HG03558 (cell line): ENCODE data around the gene C22orf15.

Experiments
- ATAC-seq: cut with Tn5 transposase; IDR thresholded peaks from one replicate; pipeline ENCODE4 v1.9.1; 2021; ENCODE audit warnings: moderate number of reproducible peaks; ENCODE audit not compliant: unreplicated experiment; ENCODE audit errors: extremely low read depth

The C22orf15 gene

GRCh38 chr22:23786752-23787599, 24.2 kb downstream of the C22orf15 start, which contains the start of gene SMARCB1:
Gene SMARCB1 (plus strand): TSS chr22:23786966. CDS start chr22:23787170, 204 bp downstream.
- ATAC-seq: no peak

GRCh38 chr22:23787600-23787896, 24.8 kb downstream of the C22orf15 start:
- ATAC-seq: no peak

- ATAC-seq: no peak
Measured at GRCh38 chr22:23787910-23788309, 25.1 kb downstream of the C22orf15 start.

- ATAC-seq: no peak
Measured at GRCh38 chr22:23789121-23789520, 26.3 kb downstream of the C22orf15 start.

GRCh38 chr22:23789638-23790037, 26.8 kb downstream of the C22orf15 start:
- ATAC-seq: no peak

- ATAC-seq: no peak
Measured at GRCh38 chr22:23790819-23791737, 28.3 kb downstream of the C22orf15 start.

- no peak for ATAC-seq
Measured at GRCh38 chr22:23791738-23792645, 29.2 kb downstream of the C22orf15 start.

- no peak for ATAC-seq
Measured at GRCh38 chr22:23793326-23793725, 30.5 kb downstream of the C22orf15 start.

- no peak for ATAC-seq
Measured at GRCh38 chr22:23796461-23796860, 33.7 kb downstream of the C22orf15 start.

- no peak for ATAC-seq
Measured at GRCh38 chr22:23800297-23801237, 37.8 kb downstream of the C22orf15 start.

- ATAC-seq: no peak
Measured at GRCh38 chr22:23801238-23801821, 38.5 kb downstream of the C22orf15 start.

GRCh38 chr22:23801886-23802377, 39.1 kb downstream of the C22orf15 start:
- ATAC-seq: no peak

GRCh38 chr22:23803001-23803819, 40.4 kb downstream of the C22orf15 start:
- no peak for ATAC-seq

GRCh38 chr22:23804781-23805291, 42.0 kb downstream of the C22orf15 start:
- ATAC-seq: no peak

GRCh38 chr22:23806837-23807236, 44.0 kb downstream of the C22orf15 start:
- no peak for ATAC-seq

- no peak for ATAC-seq
Measured at GRCh38 chr22:23812378-23812777, 49.6 kb downstream of the C22orf15 start.
